Progenitor cell of endocrine pancreas (in vitro differentiated cells): ENCODE measurements around the gene KLHL26. TPM values are rescaled to one million over a fixed set of nuclear protein-coding genes. Genes with fewer than 3 reads are reported as not detected.

Experiments used
- DNase-seq: peaks from one replicate; pipeline ENCODE4 v3.0.0; 2021; ENCODE audit warnings: low spot score; ENCODE audit not compliant: unreplicated experiment
- H3K27ac Mint-ChIP-seq: 2 replicates; pipeline ENCODE4 v1.8.0; 2021; ENCODE audit warnings: mild to moderate bottlenecking, moderate library complexity, mixed read lengths
- H3K27me3 Mint-ChIP-seq: 2 replicates; pipeline ENCODE4 v1.8.0; 2021; ENCODE audit warnings: mixed read lengths
- H3K36me3 Mint-ChIP-seq: 2 replicates; pipeline ENCODE4 v1.8.0; 2022; ENCODE audit warnings: mixed read lengths; ENCODE audit not compliant: insufficient read depth
- H3K4me1 Mint-ChIP-seq: 2 replicates; pipeline ENCODE4 v1.8.0; 2021; ENCODE audit warnings: low read depth, mixed read lengths
- H3K4me3 Mint-ChIP-seq: 2 replicates; pipeline ENCODE4 v1.8.0; 2021; ENCODE audit warnings: low read depth, mild to moderate bottlenecking, moderate library complexity, mixed read lengths
- H3K9me3 Mint-ChIP-seq: 2 replicates; pipeline ENCODE4 v1.8.0; 2021; ENCODE audit warnings: low read depth, mixed read lengths
- total RNA-seq: library from RNA; stranded (reverse); gene quantifications from 2 replicates; pipeline ENCODE4 v1.2.1, GENCODE V29; 2021
- TF ChIP-seq, protein P1 (sequence below): fragments of 200-600 bp; sonication (generic); IDR thresholded peaks from one replicate; pipeline ENCODE4 v1.5.0; 2021; ENCODE audit warnings: antibody characterized with exemption, mild to moderate bottlenecking; ENCODE audit not compliant: unreplicated experiment

The KLHL26 gene
- total RNA-seq, 1 donor from 2014 or later, result 12.3 TPM

- H3K27ac Mint-ChIP-seq, result peak overlapping the region; percentile 89
- H3K36me3 Mint-ChIP-seq, result no peaks in the 10 kb centered on the region
- TF ChIP-seq, protein P1, sequence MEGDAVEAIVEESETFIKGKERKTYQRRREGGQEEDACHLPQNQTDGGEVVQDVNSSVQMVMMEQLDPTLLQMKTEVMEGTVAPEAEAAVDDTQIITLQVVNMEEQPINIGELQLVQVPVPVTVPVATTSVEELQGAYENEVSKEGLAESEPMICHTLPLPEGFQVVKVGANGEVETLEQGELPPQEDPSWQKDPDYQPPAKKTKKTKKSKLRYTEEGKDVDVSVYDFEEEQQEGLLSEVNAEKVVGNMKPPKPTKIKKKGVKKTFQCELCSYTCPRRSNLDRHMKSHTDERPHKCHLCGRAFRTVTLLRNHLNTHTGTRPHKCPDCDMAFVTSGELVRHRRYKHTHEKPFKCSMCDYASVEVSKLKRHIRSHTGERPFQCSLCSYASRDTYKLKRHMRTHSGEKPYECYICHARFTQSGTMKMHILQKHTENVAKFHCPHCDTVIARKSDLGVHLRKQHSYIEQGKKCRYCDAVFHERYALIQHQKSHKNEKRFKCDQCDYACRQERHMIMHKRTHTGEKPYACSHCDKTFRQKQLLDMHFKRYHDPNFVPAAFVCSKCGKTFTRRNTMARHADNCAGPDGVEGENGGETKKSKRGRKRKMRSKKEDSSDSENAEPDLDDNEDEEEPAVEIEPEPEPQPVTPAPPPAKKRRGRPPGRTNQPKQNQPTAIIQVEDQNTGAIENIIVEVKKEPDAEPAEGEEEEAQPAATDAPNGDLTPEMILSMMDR, result no peak
- peaks cover 11% of the 10 kb centered on the region for H3K27me3 Mint-ChIP-seq
- H3K4me3 Mint-ChIP-seq, result peak overlapping the region; percentile 81
- no peaks in the 10 kb centered on the region for H3K9me3 Mint-ChIP-seq
- peak; percentile 99 for DNase-seq
- peaks cover 7% of the 10 kb centered on the region for H3K4me1 Mint-ChIP-seq
Observed at GRCh38 chr19:18636183-18636968, 452 bp upstream of the KLHL26 start.

DNA sequence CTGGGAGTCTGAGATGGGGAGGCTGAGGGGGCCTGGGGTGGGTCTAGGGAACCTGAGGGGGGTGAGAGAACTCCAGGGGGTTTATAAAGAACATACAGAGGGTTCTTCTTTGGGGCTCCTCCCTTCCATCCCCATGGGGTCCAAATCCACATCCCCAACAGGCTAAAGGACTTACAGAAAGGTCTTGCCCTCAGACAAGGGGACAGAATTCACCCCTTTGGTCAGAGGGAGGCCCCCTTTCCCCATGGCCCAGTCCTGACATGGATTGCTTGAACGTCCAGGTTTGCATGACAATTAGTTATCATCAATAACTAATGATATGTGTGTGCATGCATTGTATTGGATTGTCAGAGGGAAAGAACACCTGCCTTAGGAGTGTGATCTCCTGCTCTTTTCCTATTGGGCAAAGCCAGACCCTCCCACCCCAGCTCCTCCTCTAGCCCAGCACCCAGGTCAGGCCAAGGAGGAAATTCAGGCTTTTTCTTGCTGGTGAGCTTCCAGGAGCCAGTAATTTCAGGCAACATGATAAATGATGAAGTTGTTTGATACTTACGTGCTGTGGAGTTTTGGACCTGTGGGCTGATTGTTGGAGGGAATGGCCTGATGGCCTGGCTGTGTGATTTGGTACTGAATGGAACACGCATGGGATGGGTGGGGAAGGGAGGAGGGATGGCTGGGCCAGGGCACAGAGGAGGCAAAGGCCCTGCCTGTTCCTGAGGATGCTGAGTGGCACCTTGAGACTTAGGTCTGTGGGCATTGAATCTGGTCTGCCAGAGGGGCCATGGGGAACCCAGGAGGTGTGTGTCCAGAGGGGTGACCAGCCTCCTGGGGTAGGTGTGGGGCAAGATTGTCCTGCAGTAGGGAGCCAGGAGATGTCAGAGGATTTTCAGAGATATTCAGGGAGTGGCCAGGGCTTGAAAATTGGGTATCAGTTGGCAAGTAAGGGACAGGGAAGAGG is 1.1 kb downstream of the KLHL26 start:
- Mint-ChIP-seq H3K4me3 (peak overlapping the region; percentile 81), H3K27me3 (peaks cover 11% of the 10 kb centered on the region), H3K9me3 (no peaks in the 10 kb centered on the region), H3K4me1 (peaks cover 7% of the 10 kb centered on the region), H3K36me3 (no peaks in the 10 kb centered on the region), H3K27ac (peak overlapping the region; percentile 46)
- no peak for DNase-seq
- TF ChIP-seq, protein P1, result no peak

DNA sequence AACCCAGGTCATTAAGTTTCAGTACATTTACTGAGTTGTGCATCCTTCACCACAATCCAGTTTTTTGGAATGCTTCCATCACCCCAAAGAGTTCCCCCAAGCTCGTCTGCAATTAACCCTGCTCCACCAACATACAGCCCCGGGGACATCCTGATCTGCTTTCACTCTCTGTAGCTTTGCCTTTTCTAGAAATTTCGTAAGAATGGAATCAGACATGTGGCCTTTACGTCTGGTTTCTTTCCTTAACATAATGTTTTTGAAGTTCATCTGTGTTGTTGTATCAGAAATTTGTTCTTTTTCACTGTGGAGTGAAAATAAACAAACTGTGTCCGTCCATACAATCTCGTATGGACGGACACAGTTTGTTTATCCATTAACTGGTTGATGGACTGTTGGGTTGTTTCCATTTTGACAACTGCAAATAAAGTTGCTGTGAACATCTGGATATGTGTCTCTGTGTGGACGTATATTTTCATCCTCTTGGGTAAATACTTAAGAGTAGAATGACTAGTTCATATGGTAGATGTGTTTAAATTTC is 2.9 kb downstream of the KLHL26 start:
- DNase-seq, result no peak
- peaks cover 3% of the 10 kb centered on the region for H3K27me3 Mint-ChIP-seq
- no peaks in the 10 kb centered on the region for H3K9me3 Mint-ChIP-seq
- no peak overlapping the region for H3K27ac Mint-ChIP-seq
- TF ChIP-seq, protein P1, result no peak
- H3K4me3 Mint-ChIP-seq, result no peak overlapping the region
- peaks cover 7% of the 10 kb centered on the region for H3K4me1 Mint-ChIP-seq
- peaks cover 2% of the 10 kb centered on the region for H3K36me3 Mint-ChIP-seq

GRCh38 chr19:18644196-18645034 is 7.6 kb downstream of the KLHL26 start:
- H3K27ac Mint-ChIP-seq, result no peak overlapping the region
- no peaks in the 10 kb centered on the region for H3K9me3 Mint-ChIP-seq
- TF ChIP-seq, protein P1, result no peak
- H3K4me1 Mint-ChIP-seq, result peaks cover 10% of the 10 kb centered on the region
- H3K27me3 Mint-ChIP-seq, result peaks cover 7% of the 10 kb centered on the region
- no peak overlapping the region for H3K4me3 Mint-ChIP-seq
- DNase-seq, result no peak
- H3K36me3 Mint-ChIP-seq, result peaks cover 2% of the 10 kb centered on the region
